Naive thymus-derived CD8-positive, alpha-beta T cell (primary cell): ENCODE measurements around the gene DOCK10. TPM values are rescaled to one million over a fixed set of nuclear protein-coding genes. Genes with fewer than 3 reads are reported as not detected.
A peak's percentile ranks its signal among the peaks of the same experiment; 100 is the strongest.

Experiments
- ATAC-seq, 2 donors: fragments of 150-1000 bp; cut with Tn5 transposase in 1 of 2; sonication (Bioruptor Pico), chemical (Tn5 transposase) in 1 of 2; 1 replicate in 1 of 2; 2 replicates in 1 of 2; pipeline ENCODE4 v1.10.0; 2021; ENCODE audit warnings: mild to moderate bottlenecking in 2 of 2, moderate library complexity in 2 of 2
- POLR2A ChIA-PET: fragments of 350-600 bp; sonication (Branson Sonifier 250); formaldehyde crosslinking; loops from one replicate; lab custom pipeline; 2021; ENCODE audit warnings: antibody characterized with exemption; lab: Charles Lee
- DNase-seq, 10 donors: peaks; one replicate each; pipeline versions ENCODE4 v3.0.0 to v3.0.0-alpha.2; 2020 to 2022
- H3K27ac Mint-ChIP-seq, 10 donors: one replicate each; pipeline ENCODE4 v1.8.0; 2020 to 2022; ENCODE audit warnings: mild to moderate bottlenecking in 10 of 10, mixed read lengths in 10 of 10, moderate library complexity in 4 of 10, inconsistent platforms in 1 of 10
- H3K27me3 Mint-ChIP-seq, 5 donors: one replicate each; pipeline ENCODE4 v1.8.0; 2021 to 2022; ENCODE audit warnings: mixed read lengths in 5 of 5
- H3K36me3 Mint-ChIP-seq, 3 donors: one replicate each; pipeline ENCODE4 v1.8.0; 2020 to 2022; ENCODE audit warnings: mixed read lengths in 3 of 3, mild to moderate bottlenecking in 2 of 3, inconsistent platforms in 1 of 3
- H3K4me1 Mint-ChIP-seq, 4 donors: one replicate each; pipeline ENCODE4 v1.8.0; 2021 to 2022; ENCODE audit warnings: mixed read lengths in 4 of 4
- H3K4me3 Mint-ChIP-seq, 10 donors: one replicate each; pipeline ENCODE4 v1.8.0; 2020 to 2022; ENCODE audit warnings: mild to moderate bottlenecking in 10 of 10, mixed read lengths in 10 of 10, moderate library complexity in 6 of 10, inconsistent platforms in 1 of 10
- H3K9me3 Mint-ChIP-seq, 9 donors: one replicate each; pipeline ENCODE4 v1.8.0; 2020 to 2022; ENCODE audit warnings: mixed read lengths in 9 of 9, mild to moderate bottlenecking in 3 of 9, inconsistent platforms in 1 of 9, moderate library complexity in 1 of 9
- polyA plus RNA-seq, 3 donors: library from polyadenylated mRNA; unstranded; fragments of 300-500 nt; fragmentation: Illumina TruSeq; gene quantifications; one replicate each; pipeline ENCODE4 v1.2.3, GENCODE V29; 2021
- total RNA-seq, 8 experiments: library from RNA in 2 of 8; stranded (reverse) in 2 of 8; gene quantifications; one replicate each; pipeline ENCODE4 v1.2.3 and lab custom pipeline; 2021 to 2026

The DOCK10 gene
- total and polyA plus RNA-seq, 5 experiments from 2014 or later: 34.1 to 180 (median 57.9) TPM

DNA sequence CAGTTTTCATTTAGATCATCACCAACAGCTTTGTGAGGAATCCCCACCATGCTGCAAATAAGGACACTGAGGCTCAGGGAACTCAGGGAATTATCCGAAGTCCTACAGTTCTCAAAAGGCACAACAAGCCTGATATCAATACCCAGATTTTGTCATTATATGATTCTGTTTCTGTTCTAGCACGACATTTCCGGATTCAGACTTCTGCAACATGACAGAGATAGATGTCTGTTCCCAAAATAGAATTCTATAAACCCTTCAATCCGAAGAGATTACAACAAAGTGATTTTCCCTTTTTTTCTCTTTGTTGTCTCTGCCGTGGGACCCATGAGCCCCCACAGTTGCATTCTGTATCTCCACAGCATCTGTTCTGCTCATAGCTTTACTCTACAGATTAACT, 72.0 kb downstream of the DOCK10 start:
- H3K36me3 Mint-ChIP-seq: peaks cover 0 to 5% (median 0%) of the 10 kb centered on the region in 3 donors
- peak overlapping the region in 8 of 10 donors; percentile 11 to 86 (median 40) for H3K27ac Mint-ChIP-seq
- peak overlapping the region in 5 of 10 donors; percentile 15 to 60 (median 46) for H3K4me3 Mint-ChIP-seq
- ATAC-seq: no peak
- peaks cover 36 to 70% (median 68%) of the 10 kb centered on the region in 4 donors for H3K4me1 Mint-ChIP-seq
- DNase-seq: no peak
- no peaks in the 10 kb centered on the region for H3K9me3 Mint-ChIP-seq
- no peaks in the 10 kb centered on the region for H3K27me3 Mint-ChIP-seq
- POLR2A ChIA-PET: interaction anchor here (1.2 to 1.7 kb wide), 2 partner anchors 11 to 20 kb away, joined by 3 read pairs; no protein-coding TSS in a partner anchor

DNA sequence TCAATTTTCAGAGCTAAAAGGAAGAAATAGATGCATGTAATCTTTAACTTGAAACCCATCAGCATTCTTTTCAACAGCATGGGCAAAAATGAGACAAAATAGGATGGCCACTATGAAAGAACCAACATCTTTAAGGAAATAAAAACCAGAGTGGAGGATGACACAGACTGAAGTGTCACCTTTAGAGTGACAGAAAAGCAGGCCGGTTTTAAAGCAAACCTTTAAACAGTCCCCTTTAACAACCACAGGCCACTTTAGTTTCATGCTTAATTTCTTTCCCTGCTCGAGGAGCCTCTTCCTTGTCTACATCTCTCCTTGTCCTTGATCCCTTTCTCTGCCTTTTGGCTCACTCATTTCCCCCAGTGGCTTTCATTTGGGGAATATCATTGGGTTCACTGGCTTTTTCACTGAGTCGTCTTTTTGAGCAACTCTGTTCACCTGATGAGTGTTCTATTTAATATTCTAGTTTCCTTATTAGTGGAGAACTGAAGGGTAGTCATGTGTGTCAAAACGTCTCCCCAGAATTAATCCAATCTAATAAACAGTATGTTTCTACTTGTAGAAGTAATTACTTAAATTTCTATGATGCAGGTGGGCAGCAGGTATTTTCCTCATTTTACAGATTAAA, 72.5 kb downstream of the DOCK10 start:
- ATAC-seq (no peak), DNase-seq (no peak)
- POLR2A ChIA-PET: interaction anchor here (0.7 to 1.7 kb wide), 2 partner anchors 10 to 42 kb away, joined by 3 read pairs; no protein-coding TSS in a partner anchor
- peaks cover 0 to 2% (median 0%) of the 10 kb centered on the region in 3 donors for H3K36me3 Mint-ChIP-seq
- no peaks in the 10 kb centered on the region for H3K9me3 Mint-ChIP-seq
- H3K4me3 Mint-ChIP-seq: peak overlapping the region in 8 of 10 donors; percentile 19 to 67 (median 51)
- peaks cover 35 to 68% (median 64%) of the 10 kb centered on the region in 4 donors for H3K4me1 Mint-ChIP-seq
- H3K27me3 Mint-ChIP-seq: no peaks in the 10 kb centered on the region
- peak overlapping the region; percentile 11 to 86 (median 66) for H3K27ac Mint-ChIP-seq

DNA sequence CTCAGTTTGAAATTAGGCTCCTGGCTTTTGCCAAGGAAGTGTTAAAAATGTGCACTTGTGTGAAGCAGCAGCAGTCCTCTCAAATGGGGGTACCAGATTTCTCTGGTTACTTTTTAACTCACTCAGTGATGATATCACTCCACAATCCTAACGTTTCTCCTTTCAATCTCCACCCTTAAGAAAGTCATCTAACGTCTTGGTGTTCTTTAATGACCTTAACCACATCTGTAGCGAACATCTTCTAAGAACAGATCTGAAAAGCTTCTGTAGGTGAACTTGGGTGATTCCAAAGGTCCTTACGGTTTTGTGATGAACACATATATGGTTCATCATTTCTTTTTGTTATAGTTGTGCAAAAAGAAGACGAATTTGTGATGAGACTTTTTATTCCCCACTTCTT, 73.2 kb downstream of the DOCK10 start:
- Mint-ChIP-seq H3K27me3 (no peaks in the 10 kb centered on the region), H3K9me3 (no peaks in the 10 kb centered on the region), H3K4me3 (peak overlapping the region in 6 of 10 donors; percentile 5 to 53 (median 40)), H3K4me1 (peaks cover 34 to 71% (median 64%) of the 10 kb centered on the region in 4 donors), H3K36me3 (peaks cover 0 to 2% (median 0%) of the 10 kb centered on the region in 3 donors), H3K27ac (peak overlapping the region in 9 of 10 donors; percentile 4 to 86 (median 54))
- ATAC-seq (peak; percentile 62 to 82), DNase-seq (peak in 1 of 10 donors; percentile 33)
- POLR2A ChIA-PET: interaction anchor here (0.7 to 1.7 kb wide), 2 partner anchors 10 to 41 kb away, joined by 3 read pairs; no protein-coding TSS in a partner anchor

DNA sequence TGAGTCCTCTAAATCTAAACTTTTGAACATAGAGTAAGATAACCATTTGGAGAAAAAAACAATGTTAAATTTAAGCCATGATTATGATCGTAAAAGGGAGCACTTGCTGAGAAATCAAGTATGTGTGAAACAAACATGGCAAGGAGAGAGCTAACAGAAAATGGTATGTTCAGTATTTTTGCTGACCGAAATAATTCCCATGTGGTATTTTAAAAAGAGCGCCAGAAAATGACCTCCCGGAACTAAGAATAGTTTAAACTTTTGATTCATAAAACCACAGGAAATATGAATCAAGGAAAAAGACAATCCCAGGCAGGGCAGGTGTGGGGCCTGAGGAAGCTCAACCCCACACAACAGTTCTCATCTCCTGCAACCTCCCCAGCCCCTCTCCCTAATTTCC, 74.2 kb downstream of the DOCK10 start:
- Mint-ChIP-seq H3K4me3 (peak overlapping the region in 1 of 10 donors; percentile 15), H3K4me1 (peaks cover 25 to 67% (median 56%) of the 10 kb centered on the region in 4 donors), H3K27ac (peak overlapping the region in 6 of 10 donors; percentile 17 to 69 (median 46)), H3K36me3 (peaks cover 0 to 2% (median 0%) of the 10 kb centered on the region in 3 donors), H3K9me3 (no peaks in the 10 kb centered on the region), H3K27me3 (no peaks in the 10 kb centered on the region)
- POLR2A ChIA-PET: no interaction called here
- ATAC-seq (no peak), DNase-seq (no peak)

DNA sequence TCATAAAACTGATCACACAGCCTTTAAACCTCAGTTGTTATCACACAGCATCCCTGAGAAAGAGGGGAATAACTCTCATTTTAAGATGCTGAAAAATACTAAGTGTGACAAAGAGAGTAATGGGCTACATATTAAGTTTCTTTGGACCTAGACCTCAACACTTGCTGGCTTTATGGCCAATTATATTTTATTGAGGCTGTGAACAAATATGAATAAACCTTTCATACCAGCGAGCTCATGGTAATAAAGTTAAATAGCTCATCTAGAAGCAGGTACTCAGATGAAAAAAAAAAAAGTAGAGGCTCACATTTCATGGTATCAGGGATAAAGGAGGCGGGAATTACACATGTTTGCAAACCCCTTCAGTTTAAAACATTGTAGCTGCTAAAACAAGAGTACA, 75.7 kb downstream of the DOCK10 start:
- Mint-ChIP-seq H3K36me3 (peaks cover 0 to 6% (median 0%) of the 10 kb centered on the region in 3 donors), H3K9me3 (no peaks in the 10 kb centered on the region), H3K4me1 (peaks cover 28 to 69% (median 66%) of the 10 kb centered on the region in 4 donors), H3K4me3 (no peak overlapping the region), H3K27ac (no peak overlapping the region), H3K27me3 (no peaks in the 10 kb centered on the region)
- POLR2A ChIA-PET: no interaction called here
- DNase-seq: no peak
- ATAC-seq: no peak

DNA sequence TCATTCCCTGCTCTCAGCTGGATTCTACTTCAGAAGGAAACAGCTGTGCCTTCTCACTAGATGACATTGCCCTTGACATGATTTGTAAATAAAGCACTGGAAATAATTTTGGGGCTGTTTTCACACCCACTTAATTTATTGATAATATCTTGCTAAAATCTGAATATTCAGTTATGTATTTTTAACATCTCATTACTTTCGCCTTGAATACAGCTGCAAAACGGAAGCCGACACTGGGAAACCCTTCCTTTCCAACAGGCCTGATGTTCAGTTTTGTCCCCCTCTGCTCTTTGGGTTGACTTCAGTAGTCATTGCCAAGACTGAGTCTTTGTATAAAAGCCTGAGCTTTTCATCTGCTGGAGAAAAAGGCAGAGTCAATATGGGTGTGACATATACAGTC, 82.7 kb downstream of the DOCK10 start:
- no peak for DNase-seq
- H3K4me3 Mint-ChIP-seq: no peak overlapping the region
- no peak for ATAC-seq
- peak overlapping the region in 9 of 10 donors; percentile 31 to 91 (median 75) for H3K27ac Mint-ChIP-seq
- POLR2A ChIA-PET: interaction anchor here (0.7 to 1.3 kb wide), 2 partner anchors 10 to 18 kb away, joined by 3 read pairs; no protein-coding TSS in a partner anchor
- H3K27me3 Mint-ChIP-seq: no peaks in the 10 kb centered on the region
- no peaks in the 10 kb centered on the region for H3K9me3 Mint-ChIP-seq
- peaks cover 25 to 84% (median 78%) of the 10 kb centered on the region in 4 donors for H3K4me1 Mint-ChIP-seq
- peaks cover 5 to 23% (median 8%) of the 10 kb centered on the region in 3 donors for H3K36me3 Mint-ChIP-seq

DNA sequence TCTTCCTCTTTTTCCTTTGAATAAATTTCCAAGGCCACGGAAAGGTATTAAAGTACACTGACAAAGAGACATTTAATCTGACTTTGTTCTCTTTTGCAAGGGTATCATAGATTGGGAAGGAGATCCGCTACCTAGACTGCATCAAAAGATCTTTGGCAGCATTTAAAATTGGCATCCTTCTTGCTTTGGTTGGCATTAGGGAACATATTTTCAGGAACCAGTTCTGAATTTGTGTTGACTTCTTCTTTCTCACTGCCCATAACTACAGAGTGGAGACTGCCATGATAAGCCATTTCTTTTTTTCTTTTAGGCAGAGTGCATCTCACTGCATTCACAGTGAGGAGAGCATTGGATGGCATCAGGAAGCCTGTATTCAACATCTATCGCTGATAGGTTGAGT, 83.4 kb downstream of the DOCK10 start:
- DNase-seq: no peak
- peak overlapping the region; percentile 38 to 91 (median 76) for H3K27ac Mint-ChIP-seq
- no peaks in the 10 kb centered on the region for H3K9me3 Mint-ChIP-seq
- ATAC-seq: no peak
- no peaks in the 10 kb centered on the region for H3K27me3 Mint-ChIP-seq
- H3K36me3 Mint-ChIP-seq: peaks cover 5 to 23% (median 8%) of the 10 kb centered on the region in 3 donors
- H3K4me1 Mint-ChIP-seq: peaks cover 24 to 87% (median 81%) of the 10 kb centered on the region in 4 donors
- POLR2A ChIA-PET: interaction anchor here (1.3 kb wide), 1 partner anchor 11 kb away, joined by 3 read pairs; no protein-coding TSS in a partner anchor
- H3K4me3 Mint-ChIP-seq: no peak overlapping the region

DNA sequence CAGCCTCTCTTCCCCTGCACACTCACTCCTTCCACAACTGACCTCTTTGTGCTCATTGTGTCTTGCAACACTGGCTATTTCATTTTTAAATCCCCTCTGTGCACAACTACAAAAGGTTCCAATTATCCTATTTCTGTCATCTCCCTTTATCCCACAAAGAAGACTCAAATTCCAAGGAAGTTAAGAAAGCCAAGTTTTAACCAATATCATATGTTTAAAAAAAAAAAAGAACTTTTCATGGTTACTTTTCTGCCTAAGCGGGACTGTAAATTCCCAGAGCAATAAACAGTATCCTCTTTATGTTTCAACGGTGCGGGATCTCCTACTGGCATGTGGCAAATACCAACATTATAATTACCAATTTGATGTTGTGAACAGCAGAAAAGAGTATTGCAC, 83.8 kb downstream of the DOCK10 start:
- H3K4me3 Mint-ChIP-seq: no peak overlapping the region
- ATAC-seq: no peak
- no peaks in the 10 kb centered on the region for H3K9me3 Mint-ChIP-seq
- POLR2A ChIA-PET: interaction anchor here (1.6 kb wide), 1 partner anchor 15 kb away, joined by 6 read pairs; no protein-coding TSS in a partner anchor
- H3K27ac Mint-ChIP-seq: peak overlapping the region in 9 of 10 donors; percentile 72 to 91 (median 81)
- no peak for DNase-seq
- peaks cover 5 to 23% (median 8%) of the 10 kb centered on the region in 3 donors for H3K36me3 Mint-ChIP-seq
- peaks cover 28 to 91% (median 85%) of the 10 kb centered on the region in 4 donors for H3K4me1 Mint-ChIP-seq
- no peaks in the 10 kb centered on the region for H3K27me3 Mint-ChIP-seq

DNA sequence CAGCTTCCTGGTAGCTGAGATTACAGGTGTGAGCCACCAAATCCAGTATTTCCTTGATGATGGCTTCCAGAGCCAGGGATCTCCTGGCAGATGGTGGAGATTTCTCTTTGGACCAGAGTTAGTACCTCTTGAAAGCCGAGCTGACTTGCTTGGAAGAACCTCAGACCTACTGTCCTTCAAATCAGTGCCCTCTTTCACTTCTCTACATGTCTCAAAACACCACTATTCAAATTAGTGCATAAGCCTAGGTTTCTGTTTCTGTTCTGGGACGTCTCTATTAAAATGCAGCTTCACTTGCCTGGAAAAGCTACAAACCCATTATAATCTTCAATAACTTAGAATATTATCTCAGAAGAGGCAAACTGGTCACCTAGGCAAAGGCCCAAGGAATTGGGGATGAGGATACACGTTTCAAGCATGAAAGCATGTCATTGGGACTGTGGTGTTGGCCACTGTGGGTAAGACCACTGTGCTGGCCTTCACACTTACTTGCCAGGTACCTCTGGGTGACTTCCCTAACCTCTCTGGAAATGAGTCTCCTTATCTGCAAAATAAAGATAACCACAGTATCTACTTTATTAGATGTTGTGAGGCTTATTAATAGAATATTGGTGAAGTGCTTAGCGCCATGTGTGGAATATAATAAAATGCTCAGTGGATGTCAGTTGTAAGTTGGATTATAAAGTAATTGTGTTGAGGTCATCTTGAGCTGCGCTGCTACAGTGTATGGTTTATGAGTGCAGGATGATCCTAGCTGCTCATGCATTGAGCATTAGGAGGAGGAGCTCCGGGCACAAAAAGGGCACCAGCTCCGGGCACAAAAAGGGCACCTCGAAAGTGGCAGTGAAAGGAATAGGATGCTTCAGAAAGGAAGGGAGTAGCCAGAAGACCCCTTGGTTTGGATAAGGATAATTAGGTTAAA, 84.5 kb downstream of the DOCK10 start:
- no peaks in the 10 kb centered on the region for H3K27me3 Mint-ChIP-seq
- H3K4me3 Mint-ChIP-seq: peak overlapping the region in 4 of 10 donors; percentile 18 to 66 (median 47)
- ATAC-seq: no peak
- peaks cover 5 to 23% (median 8%) of the 10 kb centered on the region in 3 donors for H3K36me3 Mint-ChIP-seq
- peaks cover 31 to 91% (median 86%) of the 10 kb centered on the region in 4 donors for H3K4me1 Mint-ChIP-seq
- H3K27ac Mint-ChIP-seq: peak overlapping the region; percentile 72 to 91 (median 82)
- POLR2A ChIA-PET: interaction anchor here (0.8 to 1.6 kb wide), 5 partner anchors 14 to 97 kb away, joined by 3 to 6 read pairs (median 3); no protein-coding TSS in a partner anchor
- peaks cover 0 to 4% (median 0%) of the 10 kb centered on the region in 9 donors for H3K9me3 Mint-ChIP-seq
- DNase-seq: no peak

DNA sequence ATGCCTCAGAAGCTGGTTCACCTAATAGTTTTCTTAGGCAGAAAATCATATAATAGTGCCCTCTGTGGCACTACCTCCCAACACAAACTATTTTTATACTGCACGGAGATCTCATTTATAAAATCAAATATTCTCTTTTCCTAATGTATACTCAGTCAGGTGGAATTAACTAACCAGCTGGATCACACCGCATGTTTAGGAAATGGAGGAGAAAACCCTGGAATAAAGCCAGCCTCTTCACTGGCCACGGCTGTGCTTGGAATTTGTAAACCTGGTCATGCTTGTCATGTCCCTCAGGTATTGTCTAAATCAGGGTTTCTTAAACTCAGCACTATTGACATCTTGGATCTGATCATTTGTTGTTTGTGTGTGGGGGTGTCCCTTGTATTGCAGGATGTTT, 85.6 kb downstream of the DOCK10 start:
- POLR2A ChIA-PET: interaction anchor here (0.6 to 1.6 kb wide), 5 partner anchors 13 to 123 kb away, joined by 3 to 7 read pairs (median 3); no protein-coding TSS in a partner anchor
- peak overlapping the region; percentile 21 to 91 (median 80) for H3K27ac Mint-ChIP-seq
- DNase-seq (no peak), ATAC-seq (no peak)
- H3K9me3 Mint-ChIP-seq: peaks cover 0 to 9% (median 0%) of the 10 kb centered on the region in 9 donors
- H3K4me1 Mint-ChIP-seq: peaks cover 35 to 91% (median 84%) of the 10 kb centered on the region in 4 donors
- no peak overlapping the region for H3K4me3 Mint-ChIP-seq
- H3K27me3 Mint-ChIP-seq: no peaks in the 10 kb centered on the region
- H3K36me3 Mint-ChIP-seq: peaks cover 5 to 19% (median 8%) of the 10 kb centered on the region in 3 donors

DNA sequence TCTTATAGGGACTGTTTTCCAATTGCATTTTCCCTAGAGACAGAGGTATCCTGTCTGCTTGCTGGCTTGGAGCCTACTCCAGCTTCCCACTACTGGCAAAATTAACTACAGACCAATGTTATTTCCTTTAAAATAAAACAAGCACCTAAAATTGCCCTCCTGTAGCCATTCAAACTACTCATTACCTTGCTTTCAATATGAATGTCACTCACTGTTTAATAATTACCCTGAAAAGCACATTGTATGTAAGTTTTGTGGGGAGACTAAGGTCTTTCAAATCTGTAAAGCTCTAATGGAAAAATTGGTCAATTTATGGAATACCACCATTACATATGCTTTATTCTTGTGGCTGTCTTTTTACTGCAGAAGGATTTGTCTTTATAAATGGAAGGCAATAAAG, 87.3 kb downstream of the DOCK10 start:
- Mint-ChIP-seq H3K4me3 (peak overlapping the region in 2 of 10 donors; percentile 7 to 22), H3K4me1 (peaks cover 41 to 93% (median 90%) of the 10 kb centered on the region in 4 donors), H3K36me3 (peaks cover 5 to 16% (median 8%) of the 10 kb centered on the region in 3 donors), H3K9me3 (peaks cover 0 to 9% (median 0%) of the 10 kb centered on the region in 9 donors), H3K27me3 (no peaks in the 10 kb centered on the region), H3K27ac (peak overlapping the region in 9 of 10 donors; percentile 5 to 95 (median 80))
- POLR2A ChIA-PET: interaction anchor here (0.6 kb wide), 1 partner anchor 50 kb away, joined by 7 read pairs; no protein-coding TSS in a partner anchor
- ATAC-seq (no peak), DNase-seq (no peak)
